ENCODE results near the gene BTN2A1.
"Not testable (repeated sequence)": the region's sequence is repeated elsewhere in the genome, so short reads cannot be mapped to it uniquely, and the experiment has no call there.

The BTN2A1 gene

GRCh38 chr6:26457806-26458688, at the start of gene BTN2A1:
Gene BTN2A1, plus strand, starts transcription at chr6:26457955. Its CDS starts 682 bp downstream, at chr6:26458637.
- DNase-seq (ENCODE audit: low read depth) = peak; percentile 85

GRCh38 chr6:26408828-26409730, 48.7 kb upstream of the BTN2A1 start:
- no peak for DNase-seq (ENCODE audit: low read depth)

- no peak for DNase-seq (ENCODE audit: low read depth)
Observed at GRCh38 chr6:26411751-26412150, 46.0 kb upstream of the BTN2A1 start.

DNA sequence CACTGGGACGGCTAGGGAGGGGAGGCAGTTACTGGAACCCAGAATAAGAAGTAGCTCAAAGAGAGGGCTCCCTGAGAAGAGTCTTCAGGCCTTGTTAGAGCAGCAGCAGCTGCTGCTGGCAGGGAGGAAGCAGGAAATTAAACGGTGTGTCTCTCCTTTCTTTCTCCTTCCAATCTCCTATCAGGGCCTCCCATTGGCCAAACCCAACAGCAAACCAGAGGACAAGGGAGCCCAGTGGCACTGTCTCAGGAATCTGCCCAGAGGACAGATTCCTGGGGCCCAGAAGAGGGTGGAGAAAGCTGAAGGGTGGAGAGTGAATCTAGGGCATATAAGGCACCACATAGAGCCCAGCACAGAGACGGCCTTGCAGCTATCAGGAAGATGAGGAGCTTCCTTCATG, 45.5 kb upstream of the BTN2A1 start:
- no peak for DNase-seq (ENCODE audit: low read depth)

GRCh38 chr6:26412954-26413353, 44.8 kb upstream of the BTN2A1 start:
- DNase-seq (ENCODE audit: low read depth) = no peak

- DNase-seq (ENCODE audit: low read depth) = no peak
Observed at GRCh38 chr6:26414281-26414680, 43.5 kb upstream of the BTN2A1 start.

DNA sequence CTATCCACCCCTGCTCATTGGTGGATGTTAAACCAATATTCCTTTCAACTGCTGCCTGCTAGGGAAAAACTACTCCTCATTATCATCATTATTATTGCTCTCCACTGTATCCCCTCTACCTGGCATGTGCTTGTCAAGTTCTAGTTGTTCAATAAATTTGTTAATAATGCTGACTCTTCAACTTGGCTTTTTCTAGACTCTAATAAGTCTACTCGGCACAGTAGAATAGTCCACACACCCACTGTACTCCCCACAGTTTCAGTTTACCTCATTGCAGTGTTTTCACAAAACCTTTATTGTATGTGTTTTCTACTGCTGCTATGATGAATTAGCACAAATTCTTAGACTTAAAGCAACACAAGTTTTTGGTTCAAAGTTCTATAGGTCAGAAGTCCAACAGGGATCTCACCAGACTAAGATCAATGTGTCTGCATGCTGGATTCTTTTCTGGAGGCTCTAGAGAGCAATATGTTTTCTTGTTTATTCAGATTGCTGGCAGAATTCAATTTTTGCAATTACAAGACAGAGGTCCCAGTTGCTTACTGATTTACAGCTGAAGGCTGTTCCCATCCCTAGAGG, 42.6 kb upstream of the BTN2A1 start:
- no peak for DNase-seq (ENCODE audit: low read depth)

- DNase-seq (ENCODE audit: low read depth) = no peak
Observed at GRCh38 chr6:26415791-26416190, 42.0 kb upstream of the BTN2A1 start.

GRCh38 chr6:26416288-26416687, 41.5 kb upstream of the BTN2A1 start:
- DNase-seq (ENCODE audit: low read depth) = no peak

DNA sequence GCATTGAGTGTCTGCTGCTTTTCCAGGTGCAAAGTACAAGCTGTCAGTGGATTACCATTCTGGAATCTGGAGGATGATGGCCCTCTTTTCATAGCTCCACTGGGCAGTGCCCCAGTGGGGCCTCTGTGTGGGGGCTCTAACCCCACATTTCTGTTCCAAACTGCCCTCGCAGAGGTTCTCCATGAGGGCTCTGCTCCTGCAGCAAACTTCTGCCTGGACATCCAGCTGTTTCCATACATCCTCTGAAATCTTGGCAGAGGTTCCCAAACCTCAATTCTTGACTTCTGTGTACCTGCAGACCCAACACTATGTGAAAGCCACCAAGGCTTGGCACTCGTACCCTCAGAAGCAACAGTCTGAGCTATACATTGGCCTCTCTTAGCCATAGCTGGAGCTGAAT, 39.7 kb upstream of the BTN2A1 start:
- DNase-seq (ENCODE audit: low read depth) = not testable (repeated sequence)

DNA sequence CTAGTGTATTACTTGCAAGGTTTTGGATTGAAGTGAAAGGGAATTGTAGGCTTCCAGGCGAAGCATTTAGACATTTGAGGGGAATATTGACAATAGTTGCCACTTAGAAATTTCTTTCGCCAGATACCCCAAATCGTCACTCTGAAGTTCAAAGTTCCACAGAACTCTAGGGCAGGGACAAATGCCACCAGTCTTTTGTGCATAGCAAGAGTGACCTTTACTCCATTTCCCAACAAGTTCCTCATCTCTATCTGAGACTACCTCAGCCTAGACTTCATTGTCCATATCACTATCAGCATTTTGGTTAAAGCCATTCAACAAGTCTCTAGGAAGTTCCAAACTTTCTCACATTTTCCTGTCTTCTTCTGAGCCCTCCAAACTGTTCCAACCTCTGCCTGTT, 39.0 kb upstream of the BTN2A1 start:
- DNase-seq (ENCODE audit: low read depth) = not testable (repeated sequence)

DNA sequence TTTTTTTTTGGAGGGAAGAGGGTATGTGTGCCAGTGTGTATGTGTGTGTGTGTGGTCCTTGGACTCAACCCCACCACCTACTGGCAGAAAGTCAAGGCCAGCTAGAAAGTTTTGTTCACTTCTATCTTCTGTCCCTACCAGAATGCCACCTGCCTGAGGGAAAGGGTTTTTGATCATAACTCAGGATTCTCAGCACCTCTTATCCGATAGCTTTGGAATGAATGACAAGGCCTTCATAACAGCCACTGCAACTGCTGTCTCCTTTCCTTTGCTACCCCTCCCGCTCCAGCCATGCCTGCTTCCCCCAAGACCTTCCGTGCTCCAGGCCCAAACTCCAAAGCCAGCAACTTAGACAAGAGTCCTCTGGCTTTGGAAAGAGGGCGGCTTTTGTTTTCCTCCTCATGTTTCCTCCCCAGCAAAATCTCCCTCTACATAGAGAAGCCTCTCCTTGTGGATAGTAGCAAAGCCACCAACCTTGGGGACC, 37.0 kb upstream of the BTN2A1 start:
- no peak for DNase-seq (ENCODE audit: low read depth)

- DNase-seq (ENCODE audit: low read depth) = peak; percentile 79
Observed at GRCh38 chr6:26421259-26422144, 36.3 kb upstream of the BTN2A1 start.

DNA sequence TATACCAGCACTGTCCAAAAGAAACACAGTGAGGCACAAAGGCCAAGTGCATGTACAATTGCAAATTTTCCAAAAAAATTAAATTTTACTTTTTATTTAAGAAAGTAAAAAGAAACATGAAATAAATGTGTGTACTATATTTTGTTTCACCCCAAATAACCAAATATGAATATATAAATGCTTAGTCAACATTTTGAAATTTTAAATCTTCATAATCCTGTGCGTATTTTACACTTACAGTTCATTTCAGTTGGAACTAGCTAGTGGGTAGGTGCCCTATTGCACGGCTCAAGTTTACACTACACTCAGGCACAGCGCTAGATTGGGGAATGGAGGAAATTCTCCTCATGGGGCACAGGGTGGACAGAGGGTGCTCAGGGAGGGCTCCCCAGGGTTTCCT, 35.4 kb upstream of the BTN2A1 start:
- DNase-seq (ENCODE audit: low read depth) = no peak

DNA sequence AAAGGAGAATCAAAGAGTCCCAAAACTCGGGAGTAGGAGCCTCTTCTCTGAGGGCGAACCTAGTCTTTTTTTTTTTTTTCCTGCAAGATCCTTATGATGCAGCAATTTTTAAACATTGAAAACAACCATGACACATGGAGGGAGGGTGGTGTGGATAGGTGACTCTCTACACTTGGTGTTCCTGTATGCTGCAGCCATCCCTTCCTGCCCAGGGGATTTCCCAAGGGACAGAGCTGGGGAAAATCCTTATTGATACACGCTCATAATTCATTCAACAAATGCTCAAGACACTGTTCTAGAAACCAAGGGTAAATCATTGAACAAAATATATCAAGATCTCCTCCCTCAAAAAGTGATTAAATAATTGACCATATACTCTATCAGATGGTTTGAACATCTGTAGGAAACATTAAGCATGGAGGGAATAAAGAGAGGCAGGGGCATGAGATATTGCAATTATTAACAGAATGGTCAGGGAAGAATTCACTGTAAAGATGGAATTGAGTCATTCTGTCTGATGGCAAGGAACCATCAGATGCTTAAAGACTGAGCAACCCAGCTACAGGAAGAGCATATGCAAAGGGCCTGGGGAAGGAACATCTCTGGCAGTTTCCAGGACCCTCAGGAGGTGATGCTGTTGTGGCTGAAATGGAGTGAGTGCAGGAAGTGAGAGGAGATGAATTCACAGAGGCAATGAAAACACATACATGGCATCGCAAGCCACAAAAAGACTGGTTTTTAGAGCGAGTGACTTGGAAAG, 30.9 kb upstream of the BTN2A1 start:
- no peak for DNase-seq (ENCODE audit: low read depth)

DNA sequence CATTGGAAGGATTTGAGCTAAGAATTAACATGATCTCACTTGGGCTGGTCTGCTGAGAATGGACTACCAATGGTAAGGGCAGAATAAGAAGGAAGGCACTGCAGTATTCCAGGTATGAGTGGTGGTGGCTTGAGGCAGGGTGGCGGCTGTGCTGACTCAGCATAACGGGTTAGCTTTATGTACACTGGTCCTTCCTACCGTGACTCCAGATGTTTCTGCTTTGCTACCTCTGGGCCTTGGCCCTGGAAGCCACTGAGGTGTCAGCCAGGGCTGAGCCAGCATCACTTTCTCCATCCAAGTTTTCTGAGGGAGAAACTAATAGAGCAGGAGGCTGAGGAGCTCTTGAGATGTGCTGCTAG, 30.3 kb upstream of the BTN2A1 start:
- no peak for DNase-seq (ENCODE audit: low read depth)

DNA sequence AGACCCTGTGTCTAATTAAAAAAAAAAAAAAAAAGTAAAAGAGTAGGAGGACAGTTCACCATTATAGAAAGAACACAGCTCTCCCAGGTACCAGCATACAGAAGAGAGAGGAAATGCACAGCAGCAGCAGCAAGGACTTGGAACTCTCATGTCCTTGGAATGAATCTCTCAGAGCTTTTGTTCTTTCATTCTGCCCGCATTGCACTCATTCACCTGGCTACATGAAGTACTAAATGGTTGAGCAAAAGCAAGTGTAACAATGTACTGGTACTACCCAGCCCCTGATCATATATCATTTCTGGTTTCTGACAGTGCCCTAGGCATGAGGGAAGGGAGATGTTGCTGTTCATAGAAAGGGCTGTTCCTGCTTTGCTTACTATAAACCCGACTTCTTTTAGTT, 29.5 kb upstream of the BTN2A1 start:
- DNase-seq (ENCODE audit: low read depth) = no peak

DNA sequence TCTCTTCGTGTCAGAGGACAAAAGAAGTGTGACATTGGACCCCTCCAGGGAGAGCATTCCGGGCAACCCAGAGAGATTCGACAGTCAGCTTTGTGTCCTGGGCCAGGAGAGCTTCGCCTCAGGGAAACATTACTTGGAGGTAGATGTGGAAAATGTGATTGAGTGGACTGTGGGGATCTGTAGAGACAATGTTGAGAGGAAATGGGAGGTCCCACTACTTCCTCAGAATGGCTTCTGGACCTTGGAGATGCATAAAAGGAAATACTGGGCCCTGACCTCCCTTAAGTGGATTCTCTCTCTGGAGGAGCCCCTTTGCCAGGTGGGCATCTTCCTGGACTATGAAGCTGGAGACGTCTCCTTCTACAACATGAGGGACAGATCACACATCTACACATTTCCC, 27.0 kb upstream of the BTN2A1 start:
- DNase-seq (ENCODE audit: low read depth) = no peak

- no peak for DNase-seq (ENCODE audit: low read depth)
Observed at GRCh38 chr6:26431258-26432172, 26.2 kb upstream of the BTN2A1 start.
